Coronary artery (tissue), 2 donors: ENCODE results near the gene YBX2.

Experiments used
- DNase-seq: peaks from one replicate; pipeline ENCODE4 v3.0.0-alpha.2; 2017; ENCODE audit warnings: low spot score
- H3K27ac ChIP-seq, 2 donors: fragments of 200-600 bp; sonication (generic); one replicate each; pipeline ENCODE4 v1.5.1; 2016 to 2019
- H3K4me3 ChIP-seq: fragments of 200-600 bp; sonication (generic); 2 replicates; pipeline ENCODE4 v1.5.1; 2016; ENCODE audit warnings: mild to moderate bottlenecking, moderate library complexity
- TF ChIP-seq, protein P1 (sequence below): fragments of 200-600 bp; sonication (generic); IDR thresholded peaks from one replicate; pipeline ENCODE4 v1.5.1; 2019; ENCODE audit warnings: antibody characterized with exemption

The YBX2 gene

DNA sequence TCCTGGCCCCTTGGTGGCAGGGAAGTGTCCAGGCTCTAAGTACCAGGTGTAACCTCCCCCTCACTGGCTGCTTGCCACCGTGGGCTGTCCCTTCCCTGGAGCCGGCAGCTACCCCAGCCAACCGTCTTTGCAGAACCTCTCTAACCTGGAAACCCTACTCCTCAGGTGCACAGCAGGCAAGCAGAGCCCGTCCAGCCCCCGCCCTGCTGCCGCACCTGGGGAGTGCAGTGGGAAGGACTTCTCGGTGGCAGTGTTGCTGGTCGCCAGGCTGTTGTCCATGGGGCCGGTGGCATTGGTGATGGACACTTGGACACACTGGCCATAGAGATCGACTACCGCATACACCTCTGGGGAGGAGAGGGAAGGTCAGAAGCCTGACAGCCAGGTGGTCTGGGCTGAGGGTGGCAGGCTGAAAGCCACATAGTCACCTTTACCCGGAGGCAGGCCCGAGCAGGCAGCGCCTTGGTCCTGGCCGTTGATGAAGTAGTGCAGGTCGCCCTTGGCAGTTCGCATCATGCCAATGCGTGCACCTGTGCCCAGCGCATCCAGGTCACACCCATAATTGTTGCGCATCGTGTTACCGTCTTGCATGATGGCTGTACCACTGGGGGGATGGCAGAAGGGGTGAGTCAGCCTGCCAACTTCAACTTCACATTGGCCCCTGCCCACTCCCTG is 28.2 kb upstream of the YBX2 start:
- no peak overlapping the region for H3K27ac ChIP-seq
- DNase-seq = no peak
- H3K4me3 ChIP-seq = no peak overlapping the region
- TF ChIP-seq, protein P1, sequence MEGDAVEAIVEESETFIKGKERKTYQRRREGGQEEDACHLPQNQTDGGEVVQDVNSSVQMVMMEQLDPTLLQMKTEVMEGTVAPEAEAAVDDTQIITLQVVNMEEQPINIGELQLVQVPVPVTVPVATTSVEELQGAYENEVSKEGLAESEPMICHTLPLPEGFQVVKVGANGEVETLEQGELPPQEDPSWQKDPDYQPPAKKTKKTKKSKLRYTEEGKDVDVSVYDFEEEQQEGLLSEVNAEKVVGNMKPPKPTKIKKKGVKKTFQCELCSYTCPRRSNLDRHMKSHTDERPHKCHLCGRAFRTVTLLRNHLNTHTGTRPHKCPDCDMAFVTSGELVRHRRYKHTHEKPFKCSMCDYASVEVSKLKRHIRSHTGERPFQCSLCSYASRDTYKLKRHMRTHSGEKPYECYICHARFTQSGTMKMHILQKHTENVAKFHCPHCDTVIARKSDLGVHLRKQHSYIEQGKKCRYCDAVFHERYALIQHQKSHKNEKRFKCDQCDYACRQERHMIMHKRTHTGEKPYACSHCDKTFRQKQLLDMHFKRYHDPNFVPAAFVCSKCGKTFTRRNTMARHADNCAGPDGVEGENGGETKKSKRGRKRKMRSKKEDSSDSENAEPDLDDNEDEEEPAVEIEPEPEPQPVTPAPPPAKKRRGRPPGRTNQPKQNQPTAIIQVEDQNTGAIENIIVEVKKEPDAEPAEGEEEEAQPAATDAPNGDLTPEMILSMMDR = no peak

DNA sequence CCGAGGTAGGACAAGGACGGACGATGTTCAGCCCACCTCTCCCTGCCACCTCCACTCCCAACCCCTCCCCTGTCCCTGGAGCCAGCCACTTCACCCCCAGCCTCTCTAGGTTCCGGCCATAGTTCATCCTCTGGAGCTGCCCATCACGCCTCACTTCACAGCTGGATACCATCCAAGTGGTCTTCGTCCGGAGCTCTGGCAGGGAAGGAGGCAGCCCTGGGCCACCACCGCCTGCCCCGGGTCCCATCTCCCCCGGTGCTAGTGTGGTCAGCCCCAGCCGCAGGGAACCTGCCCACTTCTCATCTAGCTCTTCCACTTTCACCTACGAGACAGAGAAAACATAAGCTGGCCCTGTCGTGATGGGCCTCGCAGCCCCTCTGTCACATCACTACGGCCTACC is 27.0 kb upstream of the YBX2 start:
- Histone ChIP-seq H3K27ac (no peak overlapping the region), H3K4me3 (no peak overlapping the region)

DNA sequence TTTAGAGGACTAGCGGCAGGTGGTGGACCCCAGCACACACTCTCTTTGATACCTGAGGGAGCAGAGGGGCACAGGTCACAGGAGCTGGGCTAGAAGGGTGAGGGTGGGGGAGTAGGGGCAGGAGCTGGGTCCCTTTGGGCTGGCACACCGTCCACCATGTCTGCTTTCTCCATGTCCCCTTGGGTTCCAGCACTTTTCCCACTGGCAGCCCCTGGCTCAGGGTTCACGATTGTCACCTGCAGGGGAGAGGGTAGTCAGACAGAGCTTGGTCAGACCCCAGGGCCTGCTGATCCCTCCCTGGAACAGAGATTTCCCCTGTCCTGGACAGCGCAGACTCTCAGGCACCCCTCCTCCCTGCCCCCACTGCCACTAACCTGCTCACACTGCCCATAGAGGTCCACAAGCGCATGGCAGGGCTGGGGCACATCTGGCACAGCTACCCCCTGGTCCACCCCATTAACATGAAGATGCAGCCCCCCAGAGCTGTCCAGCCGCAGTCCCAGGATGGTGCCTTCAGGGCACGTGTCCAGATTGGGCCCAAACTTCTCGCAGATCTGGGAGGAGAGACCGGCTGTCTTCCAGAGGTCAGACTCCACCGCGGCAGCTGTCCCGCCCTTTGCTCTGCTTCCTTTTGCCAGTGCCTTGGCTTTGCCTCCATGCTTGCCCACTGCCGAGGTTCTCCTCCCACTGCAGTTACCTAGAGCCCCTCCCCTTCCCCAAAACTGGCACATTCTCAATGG is 23.9 kb upstream of the YBX2 start:
- TF ChIP-seq, protein P1 = no peak
- Histone ChIP-seq H3K4me3 (no peak overlapping the region), H3K27ac (no peak overlapping the region)
- no peak for DNase-seq

More for the DNA sequence above, 27.0 kb upstream of the YBX2 start:
- DNase-seq = no peak
- TF ChIP-seq, protein P1 = no peak

DNA sequence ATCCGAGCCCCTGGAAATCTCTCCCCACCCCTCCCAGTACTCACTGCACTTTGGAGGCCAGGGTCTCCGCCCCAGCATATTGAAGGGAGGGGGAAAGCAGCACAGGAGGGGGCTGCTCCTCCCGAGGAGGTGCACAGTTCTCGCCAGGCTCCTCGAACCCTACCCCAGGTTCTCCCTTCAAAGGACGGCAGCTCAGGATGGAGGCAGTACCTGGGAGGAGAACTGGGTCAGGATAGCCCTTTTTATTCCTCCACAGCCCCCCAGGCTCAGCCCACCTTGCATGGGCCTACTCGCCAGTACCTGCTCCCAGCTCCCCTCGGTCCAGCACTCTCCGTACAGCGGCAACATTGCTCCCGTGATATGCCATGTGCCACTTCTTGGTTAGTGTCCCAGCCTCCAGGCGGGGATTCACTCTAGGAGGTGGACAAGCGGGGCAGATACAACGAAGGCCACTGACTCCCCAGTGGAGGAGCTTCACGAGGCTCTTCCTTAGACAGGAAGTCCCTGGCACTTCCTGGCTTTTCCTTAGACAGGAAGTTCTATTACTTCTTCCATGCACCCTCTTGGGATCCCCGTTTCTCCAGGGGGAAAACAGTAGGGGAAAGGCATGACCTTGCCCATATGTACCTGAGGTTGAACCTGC is 22.8 kb upstream of the YBX2 start:
- Histone ChIP-seq H3K4me3 (no peak overlapping the region), H3K27ac (no peak overlapping the region)
- peak; percentile 71 for DNase-seq
- TF ChIP-seq, protein P1 = no peak

DNA sequence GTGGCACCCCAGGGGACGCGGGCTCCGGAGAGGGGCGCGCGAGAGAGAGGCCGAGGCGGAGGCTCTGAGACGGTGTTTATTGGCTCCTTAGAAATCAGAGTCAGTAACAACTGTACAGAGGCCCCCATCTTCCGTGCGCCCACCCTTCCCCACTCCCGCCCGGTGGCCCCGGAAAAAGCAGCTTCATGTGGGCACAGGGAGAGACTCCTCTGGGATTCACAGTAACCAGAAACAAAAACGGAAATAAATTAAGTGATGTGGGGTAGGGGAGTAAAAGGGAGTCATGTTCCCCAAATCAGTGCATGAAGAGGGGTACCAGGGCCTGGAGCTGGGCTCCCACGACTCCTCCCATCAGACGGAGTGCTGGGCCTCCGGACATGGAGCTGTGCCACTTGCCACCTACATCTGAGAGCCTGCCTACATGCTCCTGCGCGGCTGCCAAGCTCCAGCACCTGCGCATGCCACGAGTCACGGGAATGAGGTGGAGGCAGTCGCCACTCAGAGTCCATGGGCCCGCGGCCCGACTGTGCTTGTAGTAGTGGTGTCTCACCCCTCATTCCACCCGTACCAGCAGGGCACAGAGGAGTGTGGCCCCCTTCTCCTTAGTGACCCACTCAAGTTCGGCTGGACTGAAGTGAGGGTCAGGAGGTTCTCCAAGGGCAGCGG is 21.3 kb upstream of the YBX2 start:
- DNase-seq = peak; percentile 73
- TF ChIP-seq, protein P1 = no peak
- H3K4me3 ChIP-seq = peak overlapping the region; percentile 81
- H3K27ac ChIP-seq = peak overlapping the region; percentile 95 to 97

DNA sequence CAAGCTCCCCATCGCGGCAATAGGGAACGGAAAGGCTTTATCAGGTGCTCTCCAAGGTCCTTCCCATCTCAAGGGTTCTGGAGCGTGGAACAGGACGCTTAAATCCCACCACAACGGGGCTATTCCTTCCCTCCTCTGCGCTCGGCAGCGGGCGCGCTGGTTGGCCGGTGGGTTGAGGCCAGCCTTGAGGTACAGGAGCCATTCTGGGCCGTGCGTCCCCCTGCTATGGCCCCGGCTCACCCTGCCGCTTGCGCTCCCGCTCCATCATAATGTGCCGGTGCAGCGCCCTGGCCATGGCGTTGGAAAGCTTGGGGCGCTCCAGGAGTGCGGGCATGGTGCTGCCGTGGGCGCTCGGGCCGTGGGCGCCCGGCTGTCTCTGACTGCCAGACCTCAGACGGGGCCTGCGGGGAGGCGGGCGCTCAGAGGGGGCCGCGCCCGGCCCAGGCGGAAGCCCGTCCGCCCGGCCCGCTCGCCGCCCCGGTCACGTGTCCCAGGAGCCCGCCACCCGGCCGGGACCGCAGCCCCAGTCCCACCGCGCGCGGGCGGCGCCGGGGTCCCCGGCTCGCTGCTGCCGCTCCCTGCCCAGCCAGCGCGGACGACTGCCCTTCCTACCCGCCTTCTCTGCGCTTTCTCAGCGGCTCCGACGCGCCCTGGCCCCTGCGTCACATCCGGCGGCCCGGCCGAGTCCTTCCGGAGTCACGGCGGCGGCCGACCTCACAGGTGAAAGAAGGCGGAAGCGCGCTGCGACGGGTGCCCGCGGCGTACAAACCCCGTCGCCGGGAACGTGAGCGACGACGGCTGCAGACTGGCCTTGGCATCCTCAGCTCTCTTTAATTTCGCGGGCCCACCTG is 20.5 kb upstream of the YBX2 start, which contains the start of gene GPS2:
GPS2 (minus strand) TSS at position 642 of the 851 bp plus-strand sequence; CDS start at position 334, 308 bp downstream.
- TF ChIP-seq, protein P1 = no peak
- Histone ChIP-seq H3K27ac (peak within 1 kb of the TSS; percentile 95 to 97), H3K4me3 (peak within 1 kb of the TSS; percentile 81)
- DNase-seq = peak; percentile 93
